Measurements from ENCODE around the gene COX19. TPM values are rescaled to one million over a fixed set of nuclear protein-coding genes. Genes with fewer than 3 reads are reported as not detected.
A peak's percentile ranks its signal among the peaks of the same experiment; 100 is the strongest.

COX19 gene
- total RNA-seq, 1 donor from 2014 or later: 9.4 TPM

DNA sequence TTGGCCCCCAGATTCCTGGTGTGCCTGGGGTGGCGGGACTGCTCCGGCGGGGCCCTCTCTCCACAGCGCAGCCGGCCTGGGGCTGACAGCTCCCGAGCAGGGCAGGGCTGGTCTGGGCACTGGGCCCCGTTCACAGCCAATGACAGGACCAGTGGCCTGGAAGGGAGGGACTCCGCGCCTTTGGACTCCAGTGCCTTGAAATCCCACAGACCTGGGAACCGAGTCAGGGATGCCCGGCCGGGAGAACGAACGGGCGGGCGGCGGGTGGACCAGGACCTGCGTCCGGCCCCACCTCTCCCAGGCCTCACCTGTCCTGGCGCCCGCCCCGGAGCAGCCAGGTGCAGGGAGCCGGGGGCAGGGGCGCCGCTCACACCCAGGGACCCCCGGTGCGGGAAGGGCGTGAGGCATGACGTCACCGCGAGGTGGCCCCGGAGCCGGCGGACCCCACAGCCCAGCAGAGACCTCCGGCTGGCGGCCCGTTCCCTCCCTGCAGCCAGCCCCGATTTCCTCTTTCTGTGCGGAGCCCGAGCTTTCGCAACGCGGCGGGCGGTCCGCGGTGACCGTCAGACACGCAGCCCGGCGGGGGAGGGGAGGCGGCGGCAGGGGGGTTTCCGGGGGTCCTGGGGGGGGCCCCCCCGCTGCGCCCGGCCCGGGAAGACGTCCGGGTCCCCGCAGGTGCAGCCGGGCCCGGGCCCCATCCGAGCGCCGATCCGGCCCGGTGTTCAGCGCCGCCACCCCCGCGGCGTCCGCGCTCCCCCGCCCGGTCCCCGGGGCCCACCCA is 21.6 kb downstream of the COX19 start:
- ATAC-seq (peak; percentile 75), DNase-seq (peak; percentile 87)
- Histone ChIP-seq H3K4me3 (peak overlapping the region; percentile 60), H3K4me1 (peaks cover 9% of the 10 kb centered on the region), H3K27ac (peak overlapping the region; percentile 51), H3K9me3 (no peaks in the 10 kb centered on the region), H3K36me3 (no peaks in the 10 kb centered on the region), H3K27me3 (peaks cover 14% of the 10 kb centered on the region)
- intact Hi-C loops (cut with DNase I): no loop called here
- TF ChIP-seq, protein P1, sequence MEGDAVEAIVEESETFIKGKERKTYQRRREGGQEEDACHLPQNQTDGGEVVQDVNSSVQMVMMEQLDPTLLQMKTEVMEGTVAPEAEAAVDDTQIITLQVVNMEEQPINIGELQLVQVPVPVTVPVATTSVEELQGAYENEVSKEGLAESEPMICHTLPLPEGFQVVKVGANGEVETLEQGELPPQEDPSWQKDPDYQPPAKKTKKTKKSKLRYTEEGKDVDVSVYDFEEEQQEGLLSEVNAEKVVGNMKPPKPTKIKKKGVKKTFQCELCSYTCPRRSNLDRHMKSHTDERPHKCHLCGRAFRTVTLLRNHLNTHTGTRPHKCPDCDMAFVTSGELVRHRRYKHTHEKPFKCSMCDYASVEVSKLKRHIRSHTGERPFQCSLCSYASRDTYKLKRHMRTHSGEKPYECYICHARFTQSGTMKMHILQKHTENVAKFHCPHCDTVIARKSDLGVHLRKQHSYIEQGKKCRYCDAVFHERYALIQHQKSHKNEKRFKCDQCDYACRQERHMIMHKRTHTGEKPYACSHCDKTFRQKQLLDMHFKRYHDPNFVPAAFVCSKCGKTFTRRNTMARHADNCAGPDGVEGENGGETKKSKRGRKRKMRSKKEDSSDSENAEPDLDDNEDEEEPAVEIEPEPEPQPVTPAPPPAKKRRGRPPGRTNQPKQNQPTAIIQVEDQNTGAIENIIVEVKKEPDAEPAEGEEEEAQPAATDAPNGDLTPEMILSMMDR (IDR thresholded peaks at IDR 0.05): no peak

GRCh38 chr7:952548-953441 is 22.6 kb downstream of the COX19 start:
- H3K27ac ChIP-seq: no peak overlapping the region
- TF ChIP-seq, protein P1 (IDR thresholded peaks at IDR 0.05): no peak
- no peaks in the 10 kb centered on the region for H3K36me3 ChIP-seq
- no peak for ATAC-seq
- intact Hi-C loops (cut with DNase I): no loop called here
- no peaks in the 10 kb centered on the region for H3K9me3 ChIP-seq
- peaks cover 9% of the 10 kb centered on the region for H3K4me1 ChIP-seq
- peak overlapping the region; percentile 60 for H3K4me3 ChIP-seq
- H3K27me3 ChIP-seq: peaks cover 5% of the 10 kb centered on the region
- DNase-seq: peak; percentile 64

DNA sequence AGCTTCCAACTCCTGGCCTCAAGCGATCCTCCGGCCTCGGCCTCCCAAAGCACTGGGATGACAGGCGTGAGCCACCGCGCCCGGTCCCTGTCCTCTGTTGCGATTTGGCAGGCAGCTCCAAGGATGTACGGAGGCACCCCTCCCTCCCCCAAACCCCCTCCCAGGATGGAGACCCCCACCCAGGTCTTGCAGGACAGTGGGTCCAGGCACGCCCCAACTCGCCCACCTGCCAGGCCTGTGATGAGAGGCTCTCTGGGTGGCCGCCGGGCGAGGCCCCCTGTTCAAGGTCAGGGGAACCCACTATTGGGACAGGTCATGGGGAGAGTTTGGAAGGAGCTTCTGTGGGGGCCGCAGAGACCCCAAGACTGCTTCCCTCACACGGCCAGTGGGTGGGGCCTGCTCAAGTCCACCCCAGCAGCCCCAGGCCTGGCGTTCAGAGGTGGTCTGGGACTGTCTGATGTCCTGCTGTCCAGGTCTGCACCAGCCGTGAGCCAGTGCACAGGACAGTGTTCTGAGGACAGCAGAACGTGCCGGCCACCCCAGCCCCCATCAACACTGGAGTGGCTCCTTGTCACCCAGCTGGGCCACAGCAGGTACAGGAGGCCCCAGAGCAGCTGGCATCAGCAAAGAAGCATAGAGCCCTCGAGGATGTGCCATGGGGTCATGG is 23.3 kb downstream of the COX19 start:
- intact Hi-C loops (cut with DNase I): no loop called here
- peak; percentile 58 for DNase-seq
- Histone ChIP-seq H3K27ac (no peak overlapping the region), H3K4me3 (no peak overlapping the region), H3K36me3 (no peaks in the 10 kb centered on the region), H3K9me3 (no peaks in the 10 kb centered on the region), H3K27me3 (peaks cover 4% of the 10 kb centered on the region), H3K4me1 (peaks cover 9% of the 10 kb centered on the region)
- TF ChIP-seq, protein P1 (IDR thresholded peaks at IDR 0.05): no peak
- ATAC-seq: no peak

DNA sequence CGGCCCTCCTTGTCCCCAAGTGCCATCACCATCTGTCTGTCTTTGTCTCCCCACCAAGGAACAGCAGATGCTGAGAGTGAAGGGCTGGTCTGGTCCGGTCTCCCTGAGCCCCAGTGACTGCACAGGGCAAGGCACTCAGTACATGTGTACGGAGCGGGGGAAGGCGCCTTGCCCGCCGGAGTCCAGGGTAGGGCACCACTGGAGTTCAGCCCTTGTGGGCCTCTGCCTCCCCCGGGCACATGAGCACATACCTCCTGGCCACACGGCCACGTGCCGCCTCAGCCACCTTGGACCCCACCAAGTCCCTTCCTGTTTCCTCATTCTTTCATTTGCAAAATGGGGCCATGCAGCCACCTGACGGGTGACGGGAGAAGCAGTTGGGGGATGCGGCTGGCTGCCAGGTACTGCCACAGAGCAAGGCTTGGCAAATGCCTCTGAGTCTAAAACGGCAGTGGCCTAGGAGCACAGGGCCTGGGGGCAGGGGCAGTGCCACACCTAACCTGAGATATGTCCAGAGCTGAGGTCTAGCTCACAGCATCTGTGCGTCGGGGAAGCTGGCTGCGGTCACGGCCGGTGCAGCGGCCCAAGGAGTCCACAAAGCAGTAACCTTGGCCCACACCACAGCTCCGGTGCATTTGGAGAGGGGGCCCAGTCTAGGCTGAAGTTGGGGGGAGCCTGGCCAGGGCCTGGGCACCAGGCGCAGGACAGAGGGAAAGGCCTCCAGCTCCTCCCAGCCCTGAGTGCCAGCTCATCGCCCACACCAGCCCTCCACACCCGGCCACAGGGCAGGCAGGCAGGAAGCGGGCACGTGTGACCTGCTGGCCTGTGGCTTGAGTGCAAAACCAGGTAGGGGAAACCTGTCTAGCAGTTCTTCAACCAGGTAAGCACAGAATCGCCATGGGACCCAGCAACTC is 26.1 kb downstream of the COX19 start:
- H3K27me3 ChIP-seq: peaks cover 4% of the 10 kb centered on the region
- H3K9me3 ChIP-seq: no peaks in the 10 kb centered on the region
- H3K36me3 ChIP-seq: no peaks in the 10 kb centered on the region
- ATAC-seq: no peak
- no peak overlapping the region for H3K4me3 ChIP-seq
- intact Hi-C loops (cut with DNase I): no loop called here
- H3K27ac ChIP-seq: no peak overlapping the region
- DNase-seq: peak; percentile 61
- H3K4me1 ChIP-seq: peaks cover 9% of the 10 kb centered on the region
- TF ChIP-seq, protein P1 (IDR thresholded peaks at IDR 0.05): no peak

Data from upper lobe of right lung (tissue), 1 donor.